ENCODE measurements around the gene STAG1. TPM values are rescaled to one million over a fixed set of nuclear protein-coding genes. Genes with fewer than 3 reads are reported as not detected.
"Not testable (repeated sequence)": the region's sequence is repeated elsewhere in the genome, so short reads cannot be mapped to it uniquely, and the experiment has no call there.

The STAG1 gene
- total RNA-seq, 2 donors from 2014 or later = 26.8 to 56.4 TPM

GRCh38 chr3:136385457-136385856 is 366.7 kb downstream of the STAG1 start:
- TF ChIP-seq CTCF (IDR thresholded peaks at IDR 0.05) = no peak
- DNase-seq (ENCODE audit: low spot score) (no peak), ATAC-seq (ENCODE audit: insufficient number of reproducible peaks, low FRiP score, low read depth) (no peak)
- no peak overlapping the region for H3K4me3 ChIP-seq
- no peak overlapping the region for H3K27ac ChIP-seq
- H3K36me3 ChIP-seq = no peaks in the 10 kb centered on the region
- no peaks in the 10 kb centered on the region for H3K27me3 ChIP-seq (replicated peaks; ENCODE audit: insufficient read depth)
- no peaks in the 10 kb centered on the region for H3K9me3 ChIP-seq
- H3K4me1 ChIP-seq (ENCODE audit: control insufficient read depth in 1 of 2, low read depth in 2 of 2) = peaks cover 0 to 8% of the 10 kb centered on the region in 2 donors

GRCh38 chr3:136381051-136381450 is 371.1 kb downstream of the STAG1 start:
- Histone ChIP-seq H3K36me3 (peaks cover 2% of the 10 kb centered on the region), H3K4me3 (no peak overlapping the region), H3K4me1 (ENCODE audit: control insufficient read depth in 1 of 2, low read depth in 2 of 2) (no peaks in the 10 kb centered on the region), H3K27ac (no peak overlapping the region), H3K27me3 (replicated peaks; ENCODE audit: insufficient read depth) (no peaks in the 10 kb centered on the region), H3K9me3 (no peaks in the 10 kb centered on the region)
- TF ChIP-seq CTCF (IDR thresholded peaks at IDR 0.05) = no peak
- no peak for ATAC-seq (ENCODE audit: insufficient number of reproducible peaks, low FRiP score, low read depth)
- DNase-seq (ENCODE audit: low spot score) = no peak

GRCh38 chr3:136380530-136380929 is 371.6 kb downstream of the STAG1 start:
- Histone ChIP-seq H3K4me1 (ENCODE audit: control insufficient read depth in 1 of 2, low read depth in 2 of 2) (no peaks in the 10 kb centered on the region), H3K9me3 (no peaks in the 10 kb centered on the region), H3K27me3 (replicated peaks; ENCODE audit: insufficient read depth) (no peaks in the 10 kb centered on the region), H3K4me3 (no peak overlapping the region), H3K36me3 (peaks cover 2% of the 10 kb centered on the region), H3K27ac (no peak overlapping the region)
- ATAC-seq (ENCODE audit: insufficient number of reproducible peaks, low FRiP score, low read depth) = no peak
- no peak for DNase-seq (ENCODE audit: low spot score)
- TF ChIP-seq CTCF (IDR thresholded peaks at IDR 0.05) = no peak

GRCh38 chr3:136378011-136378410 is 374.2 kb downstream of the STAG1 start:
- ATAC-seq (ENCODE audit: insufficient number of reproducible peaks, low FRiP score, low read depth) = no peak
- Histone ChIP-seq H3K4me3 (no peak overlapping the region), H3K27ac (no peak overlapping the region), H3K27me3 (replicated peaks; ENCODE audit: insufficient read depth) (no peaks in the 10 kb centered on the region), H3K36me3 (peaks cover 2% of the 10 kb centered on the region), H3K9me3 (no peaks in the 10 kb centered on the region), H3K4me1 (ENCODE audit: control insufficient read depth in 1 of 2, low read depth in 2 of 2) (no peaks in the 10 kb centered on the region)
- TF ChIP-seq CTCF (IDR thresholded peaks at IDR 0.05) = no peak
- no peak for DNase-seq (ENCODE audit: low spot score)

- Histone ChIP-seq H3K4me1 (ENCODE audit: control insufficient read depth in 1 of 2, low read depth in 2 of 2) (no peaks in the 10 kb centered on the region), H3K4me3 (no peak overlapping the region), H3K27ac (no peak overlapping the region), H3K36me3 (peaks cover 2% of the 10 kb centered on the region), H3K27me3 (replicated peaks; ENCODE audit: insufficient read depth) (no peaks in the 10 kb centered on the region), H3K9me3 (no peaks in the 10 kb centered on the region)
- DNase-seq (ENCODE audit: low spot score) = no peak
- no peak for ATAC-seq (ENCODE audit: insufficient number of reproducible peaks, low FRiP score, low read depth)
- TF ChIP-seq CTCF (IDR thresholded peaks at IDR 0.05) = no peak
These were observed 374.7 kb downstream of the STAG1 start for GRCh38 chr3:136377508-136377907.

- not testable (repeated sequence) for H3K36me3 ChIP-seq; H3K9me3 ChIP-seq; H3K4me3 ChIP-seq; H3K27me3 ChIP-seq (replicated peaks; ENCODE audit: insufficient read depth); ATAC-seq (ENCODE audit: insufficient number of reproducible peaks, low FRiP score, low read depth); DNase-seq (ENCODE audit: low spot score); H3K4me1 ChIP-seq (ENCODE audit: control insufficient read depth in 1 of 2, low read depth in 2 of 2); H3K27ac ChIP-seq
These were observed 376.4 kb downstream of the STAG1 start for GRCh38 chr3:136375800-136376199.
